Lower leg skin (tissue), 3 donors: ENCODE measurements around the gene SLC45A2.

Experiments
- POLR2A ChIP-seq, 2 donors: fragments of 450-650 bp; IDR thresholded peaks; one replicate each; pipeline ENCODE4 v1.6.1; 2016 to 2017; ENCODE audit warnings: antibody characterized with exemption in 2 of 2, mild to moderate bottlenecking in 1 of 2, moderate library complexity in 1 of 2
- TF ChIP-seq, protein P1 (sequence below), 3 donors: fragments of 450-650 bp; IDR thresholded peaks; one replicate each; pipeline ENCODE4 v1.5.1; 2016; ENCODE audit warnings: antibody characterized with exemption in 3 of 3, mild to moderate bottlenecking in 3 of 3, moderate library complexity in 2 of 3

DNA sequence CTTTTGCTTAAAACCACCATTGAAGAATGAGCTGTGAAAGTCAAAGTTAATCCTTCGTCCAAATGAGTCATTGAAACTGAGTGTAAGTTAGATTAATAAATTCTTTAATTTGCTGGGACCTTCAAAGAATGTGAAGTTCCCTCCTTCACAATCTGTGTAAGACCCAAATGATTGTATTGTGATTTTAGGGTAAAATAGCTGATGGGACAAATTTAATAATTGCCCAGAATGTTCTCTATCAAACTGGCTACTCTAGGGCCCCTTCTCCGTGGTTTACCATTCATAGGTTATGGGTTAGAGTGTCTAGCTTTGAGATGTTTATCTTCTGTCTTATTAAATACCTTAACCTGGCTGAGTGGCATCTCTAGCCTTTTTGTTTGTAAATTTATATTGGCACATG, 46.6 kb upstream of the SLC45A2 start:
- TF ChIP-seq, protein P1, sequence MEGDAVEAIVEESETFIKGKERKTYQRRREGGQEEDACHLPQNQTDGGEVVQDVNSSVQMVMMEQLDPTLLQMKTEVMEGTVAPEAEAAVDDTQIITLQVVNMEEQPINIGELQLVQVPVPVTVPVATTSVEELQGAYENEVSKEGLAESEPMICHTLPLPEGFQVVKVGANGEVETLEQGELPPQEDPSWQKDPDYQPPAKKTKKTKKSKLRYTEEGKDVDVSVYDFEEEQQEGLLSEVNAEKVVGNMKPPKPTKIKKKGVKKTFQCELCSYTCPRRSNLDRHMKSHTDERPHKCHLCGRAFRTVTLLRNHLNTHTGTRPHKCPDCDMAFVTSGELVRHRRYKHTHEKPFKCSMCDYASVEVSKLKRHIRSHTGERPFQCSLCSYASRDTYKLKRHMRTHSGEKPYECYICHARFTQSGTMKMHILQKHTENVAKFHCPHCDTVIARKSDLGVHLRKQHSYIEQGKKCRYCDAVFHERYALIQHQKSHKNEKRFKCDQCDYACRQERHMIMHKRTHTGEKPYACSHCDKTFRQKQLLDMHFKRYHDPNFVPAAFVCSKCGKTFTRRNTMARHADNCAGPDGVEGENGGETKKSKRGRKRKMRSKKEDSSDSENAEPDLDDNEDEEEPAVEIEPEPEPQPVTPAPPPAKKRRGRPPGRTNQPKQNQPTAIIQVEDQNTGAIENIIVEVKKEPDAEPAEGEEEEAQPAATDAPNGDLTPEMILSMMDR (IDR thresholded peaks at IDR 0.05) = no peak
- TF ChIP-seq POLR2A (IDR thresholded peaks at IDR 0.05) = no peak
